Stimulated activated CD4-positive, alpha-beta T cell treated with anti-CD3 and anti-CD28 coated beads, Interleukin-15, amount 100 ng/mL, for 1 hour (primary cell): ENCODE data around the gene PIK3CG.

Source experiments
- DNase-seq, 2 donors: peaks; one replicate each; pipeline ENCODE4 v3.0.0-alpha.2; 2020; ENCODE audit warnings: low read depth in 1 of 2, low spot score in 1 of 2

PIK3CG gene

DNA sequence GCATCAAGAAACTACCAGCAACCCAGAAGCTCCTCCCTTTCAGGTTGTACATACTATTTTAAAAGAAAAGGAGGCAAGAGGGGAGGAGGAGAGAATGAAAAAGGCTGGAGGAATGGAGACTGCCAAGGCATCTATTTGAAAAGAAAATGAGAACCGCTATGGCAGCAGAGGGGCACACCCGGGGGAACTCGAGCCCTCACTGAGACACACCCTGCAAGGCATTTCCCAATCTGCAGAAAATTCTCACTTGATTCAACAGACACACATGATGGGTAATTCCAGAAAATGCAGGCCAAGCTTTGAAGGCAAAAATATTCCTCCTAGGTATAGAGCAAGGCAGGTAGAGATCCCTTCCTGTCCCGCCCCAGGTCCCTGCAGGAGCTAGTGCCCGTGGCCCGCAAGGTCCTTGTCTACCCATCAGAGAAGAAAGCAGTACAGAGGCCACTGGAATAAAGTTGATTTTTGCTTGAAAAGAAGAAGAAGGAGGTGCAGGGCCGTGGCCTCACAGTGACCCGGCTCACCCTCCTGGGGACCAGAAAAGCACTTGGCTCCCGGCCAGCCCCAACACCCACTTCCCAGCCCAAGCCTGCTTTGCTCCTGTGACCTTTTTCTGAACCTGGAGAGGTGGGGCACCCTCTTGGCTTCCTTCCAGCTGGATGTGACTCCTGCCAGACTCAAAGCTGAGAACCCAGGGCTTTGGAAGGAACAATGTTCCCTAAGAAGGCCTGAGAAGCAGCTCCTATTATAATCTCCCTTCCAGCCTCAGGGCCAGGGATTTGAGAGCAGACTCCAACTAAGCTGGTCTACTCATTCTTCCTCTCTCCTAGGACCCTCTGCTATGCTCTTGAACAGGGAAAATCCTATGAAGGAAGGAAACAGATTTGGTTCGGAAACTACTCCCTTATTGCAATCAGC lies 6.2 kb upstream of the PIK3CG start:
- no peak for DNase-seq

GRCh38 chr7:106862317-106863089 lies 2.6 kb upstream of the PIK3CG start:
- DNase-seq = no peak

DNA sequence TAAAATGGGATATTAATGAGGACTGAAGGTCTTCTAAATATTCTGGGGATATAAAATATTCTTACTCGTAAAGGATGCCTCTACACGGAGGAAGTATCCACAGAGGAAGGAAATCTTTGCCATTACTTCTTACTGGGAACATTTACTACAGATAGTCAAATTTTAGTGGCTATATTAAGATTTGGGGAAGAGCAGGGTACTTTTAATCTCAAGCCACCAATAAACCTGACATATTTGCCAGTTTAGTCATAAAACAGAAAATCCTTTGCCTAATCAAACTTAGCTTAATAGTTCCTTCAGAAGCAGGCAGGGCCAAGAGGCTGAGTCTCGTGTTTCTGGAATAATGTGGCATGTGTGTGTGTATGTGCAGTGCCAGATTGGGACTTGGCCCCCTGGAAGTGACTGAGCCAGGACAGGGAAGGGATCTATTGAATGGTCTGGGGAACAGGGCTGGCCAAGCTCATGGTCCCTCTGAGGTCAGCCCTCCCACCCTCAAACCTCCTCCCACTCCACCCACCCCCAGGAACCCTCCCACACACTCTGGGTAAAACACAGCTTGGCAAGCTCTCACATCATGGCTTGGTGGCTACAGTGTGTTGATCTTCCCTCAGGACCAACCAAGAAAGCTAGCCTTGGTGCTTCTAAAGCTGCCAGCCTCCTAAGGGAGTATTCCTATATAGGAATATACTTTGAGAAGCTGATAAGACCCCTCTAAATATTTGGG lies 1.6 kb upstream of the PIK3CG start:
- DNase-seq = no peak

- DNase-seq = no peak
Observed at GRCh38 chr7:106864298-106865081, 592 bp upstream of the PIK3CG start.

GRCh38 chr7:106866298-106867281 lies 1.5 kb downstream of the PIK3CG start:
- no peak for DNase-seq

- no peak for DNase-seq
Observed at GRCh38 chr7:106867641-106868351, 2.7 kb downstream of the PIK3CG start.

DNA sequence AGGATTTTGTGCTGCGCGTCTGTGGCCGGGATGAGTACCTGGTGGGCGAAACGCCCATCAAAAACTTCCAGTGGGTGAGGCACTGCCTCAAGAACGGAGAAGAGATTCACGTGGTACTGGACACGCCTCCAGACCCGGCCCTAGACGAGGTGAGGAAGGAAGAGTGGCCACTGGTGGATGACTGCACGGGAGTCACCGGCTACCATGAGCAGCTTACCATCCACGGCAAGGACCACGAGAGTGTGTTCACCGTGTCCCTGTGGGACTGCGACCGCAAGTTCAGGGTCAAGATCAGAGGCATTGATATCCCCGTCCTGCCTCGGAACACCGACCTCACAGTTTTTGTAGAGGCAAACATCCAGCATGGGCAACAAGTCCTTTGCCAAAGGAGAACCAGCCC lies 3.3 kb downstream of the PIK3CG start:
- no peak for DNase-seq

- no peak for DNase-seq
Observed at GRCh38 chr7:106869954-106870353, 4.9 kb downstream of the PIK3CG start.

GRCh38 chr7:106870528-106870927 lies 5.4 kb downstream of the PIK3CG start:
- DNase-seq = no peak

- no peak for DNase-seq
Observed at GRCh38 chr7:106870983-106871410, 5.9 kb downstream of the PIK3CG start.

GRCh38 chr7:106871793-106872571 lies 6.9 kb downstream of the PIK3CG start:
- no peak for DNase-seq

GRCh38 chr7:106872763-106873162 lies 7.7 kb downstream of the PIK3CG start:
- DNase-seq = no peak

DNA sequence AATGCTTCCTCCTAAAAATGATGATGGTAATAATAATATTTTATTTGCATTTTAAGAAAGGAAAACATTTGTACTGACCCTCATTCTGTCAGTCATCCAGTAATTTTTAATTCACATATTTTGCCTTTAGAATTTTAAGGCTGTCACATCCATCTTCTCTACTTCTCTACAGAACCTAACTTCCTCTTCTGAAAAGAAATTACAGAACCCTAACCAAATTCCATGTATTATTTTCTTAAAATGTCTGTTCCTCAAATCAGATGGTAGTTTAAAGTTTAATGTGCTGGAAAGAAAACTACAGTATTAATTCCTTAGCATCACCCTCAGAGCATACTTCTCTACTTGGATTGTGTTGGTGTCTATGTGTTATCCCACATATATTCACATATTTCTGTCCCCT lies 9.0 kb downstream of the PIK3CG start:
- DNase-seq = no peak

- no peak for DNase-seq
Observed at GRCh38 chr7:106875508-106875907, 10.4 kb downstream of the PIK3CG start.

- DNase-seq = no peak
Observed at GRCh38 chr7:106878748-106879439, 13.8 kb downstream of the PIK3CG start.

DNA sequence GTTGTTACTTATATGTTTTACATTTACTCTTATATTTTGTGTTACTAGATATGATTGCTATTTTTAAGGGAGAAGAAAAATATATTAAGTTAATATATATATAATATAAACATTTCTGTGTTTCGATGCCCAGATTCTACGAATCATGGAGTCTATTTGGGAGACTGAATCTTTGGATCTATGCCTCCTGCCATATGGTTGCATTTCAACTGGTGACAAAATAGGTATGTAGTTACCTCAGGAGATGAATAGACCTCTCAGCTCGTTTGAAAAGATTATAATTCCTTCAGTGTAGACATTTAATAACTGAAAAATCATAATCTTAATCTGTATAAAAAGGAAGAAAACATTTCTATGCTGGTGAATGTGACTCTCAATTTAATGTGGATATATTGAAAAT lies 16.9 kb downstream of the PIK3CG start:
- DNase-seq = no peak

GRCh38 chr7:106883456-106884026 lies 18.5 kb downstream of the PIK3CG start:
- no peak for DNase-seq
